Colonic mucosa (tissue), 4 donors: ENCODE measurements around the gene SOX13. TPM values are rescaled to one million over a fixed set of nuclear protein-coding genes. Genes with fewer than 3 reads are reported as not detected.

Experiments
- DNase-seq: peaks from one replicate; pipeline ENCODE4 v3.0.0-alpha.2; 2020
- H3K27ac ChIP-seq: fragments of 200-600 bp; one replicate; pipeline ENCODE4 v1.8.0; 2021
- H3K27me3 ChIP-seq: fragments of 200-600 bp; one replicate; pipeline ENCODE4 v1.8.0; 2021
- H3K36me3 ChIP-seq: fragments of 200-600 bp; one replicate; pipeline ENCODE4 v1.8.0; 2021
- H3K4me1 ChIP-seq: fragments of 200-600 bp; one replicate; pipeline ENCODE4 v1.8.0; 2021; ENCODE audit warnings: mild to moderate bottlenecking
- H3K4me3 ChIP-seq: fragments of 200-600 bp; one replicate; pipeline ENCODE4 v1.8.0; 2021
- H3K9ac ChIP-seq, 2 donors: one replicate each; pipeline ENCODE4 v1.7.0; 2013; ENCODE audit warnings: control low read depth in 2 of 2, low read depth in 2 of 2, low read length in 2 of 2
- H3K9me3 ChIP-seq: fragments of 200-600 bp; one replicate; pipeline ENCODE4 v1.8.0; 2021
- intact Hi-C: fragments of 100-400 bp; cut with DNase I; formaldehyde crosslinking; loops from one replicate; pipeline ENCODE4 v1.14.1; 2022
- total RNA-seq, 2 donors: library from RNA; stranded (reverse); fragmentation: NEBNext Ultra II Directional in 1 of 2; extraction: Animal tissue kit (Norgen Biotek cat#: 25700) in 1 of 2; gene quantifications; one replicate each; pipeline ENCODE4 v1.2.1, GENCODE V29; 2021
- TF ChIP-seq, protein P1 (sequence below): fragments of 200-600 bp; IDR thresholded peaks from one replicate; pipeline ENCODE4 v1.8.0; 2022; ENCODE audit warnings: antibody characterized with exemption, mild to moderate bottlenecking
- donor health status: healthy.
- donor health status: DM: no; HTN: no; CAD: no.
- donor health status: DM: no; HTN: no; CAD: no.

SOX13 gene
- total RNA-seq, 2 donors from 2014 or later, result 34.9 to 35.1 TPM

DNA sequence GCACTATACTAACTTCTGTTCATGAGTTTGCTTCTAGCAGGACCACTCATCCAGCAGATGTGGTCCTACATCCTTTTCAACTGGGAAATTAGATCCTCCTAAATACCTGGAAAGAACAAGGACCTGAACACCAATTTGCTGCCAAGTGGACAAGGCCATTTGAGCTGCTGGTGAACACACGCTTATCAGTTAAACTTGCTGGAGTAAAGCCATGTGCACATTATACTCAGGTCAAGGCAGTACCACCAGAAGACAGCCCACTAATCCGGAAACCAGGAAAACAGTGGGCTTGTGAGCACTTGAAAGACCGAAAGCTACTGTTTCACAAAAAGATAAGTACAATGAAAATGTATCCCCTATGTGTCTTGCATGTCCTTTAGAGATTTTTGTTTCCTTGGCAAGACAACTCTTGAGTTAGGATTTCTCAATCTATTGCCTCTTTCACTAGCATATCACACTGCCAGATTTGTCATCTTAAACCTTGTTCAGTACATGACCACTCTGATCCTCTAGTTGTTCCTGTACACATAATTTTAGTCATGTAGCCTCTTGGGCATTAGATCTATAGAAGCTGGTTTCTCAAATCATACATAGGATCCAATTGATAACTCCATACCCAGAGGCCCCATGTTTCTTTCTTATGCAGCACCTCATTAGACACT lies 97.7 kb downstream of the SOX13 start:
- intact Hi-C loops, result no loop called here
- H3K36me3 ChIP-seq, result no peaks in the 10 kb centered on the region
- no peak overlapping the region for H3K27ac ChIP-seq
- H3K4me1 ChIP-seq, result no peaks in the 10 kb centered on the region
- H3K9me3 ChIP-seq, result no peaks in the 10 kb centered on the region
- H3K27me3 ChIP-seq, result no peaks in the 10 kb centered on the region
- DNase-seq, result no peak
- no peak overlapping the region for H3K9ac ChIP-seq
- no peak overlapping the region for H3K4me3 ChIP-seq
- TF ChIP-seq, protein P1, sequence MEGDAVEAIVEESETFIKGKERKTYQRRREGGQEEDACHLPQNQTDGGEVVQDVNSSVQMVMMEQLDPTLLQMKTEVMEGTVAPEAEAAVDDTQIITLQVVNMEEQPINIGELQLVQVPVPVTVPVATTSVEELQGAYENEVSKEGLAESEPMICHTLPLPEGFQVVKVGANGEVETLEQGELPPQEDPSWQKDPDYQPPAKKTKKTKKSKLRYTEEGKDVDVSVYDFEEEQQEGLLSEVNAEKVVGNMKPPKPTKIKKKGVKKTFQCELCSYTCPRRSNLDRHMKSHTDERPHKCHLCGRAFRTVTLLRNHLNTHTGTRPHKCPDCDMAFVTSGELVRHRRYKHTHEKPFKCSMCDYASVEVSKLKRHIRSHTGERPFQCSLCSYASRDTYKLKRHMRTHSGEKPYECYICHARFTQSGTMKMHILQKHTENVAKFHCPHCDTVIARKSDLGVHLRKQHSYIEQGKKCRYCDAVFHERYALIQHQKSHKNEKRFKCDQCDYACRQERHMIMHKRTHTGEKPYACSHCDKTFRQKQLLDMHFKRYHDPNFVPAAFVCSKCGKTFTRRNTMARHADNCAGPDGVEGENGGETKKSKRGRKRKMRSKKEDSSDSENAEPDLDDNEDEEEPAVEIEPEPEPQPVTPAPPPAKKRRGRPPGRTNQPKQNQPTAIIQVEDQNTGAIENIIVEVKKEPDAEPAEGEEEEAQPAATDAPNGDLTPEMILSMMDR, result no peak

DNA sequence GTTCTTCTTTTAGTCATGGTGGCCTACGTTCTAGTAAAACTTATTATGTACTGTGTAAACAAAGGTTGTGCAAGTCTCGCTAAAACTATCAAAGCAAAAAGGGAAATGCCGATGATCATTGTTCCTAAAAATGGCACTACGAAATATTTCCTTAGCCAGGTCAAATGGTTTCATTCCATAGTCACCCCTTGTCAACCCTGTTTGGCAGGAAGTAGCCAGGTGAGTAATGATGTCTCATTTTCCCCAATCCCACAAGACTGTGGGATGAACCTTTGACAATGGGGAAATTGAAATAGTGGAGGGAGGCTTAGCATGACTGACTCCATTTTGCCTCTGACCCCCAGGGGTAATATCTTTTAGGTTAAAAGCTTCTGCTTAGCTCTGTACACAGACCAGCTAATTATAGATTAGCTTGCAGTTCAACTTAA lies 98.8 kb downstream of the SOX13 start:
- Histone ChIP-seq H3K36me3 (no peaks in the 10 kb centered on the region), H3K4me3 (no peak overlapping the region), H3K27ac (no peak overlapping the region), H3K9me3 (no peaks in the 10 kb centered on the region), H3K9ac (no peak overlapping the region), H3K27me3 (no peaks in the 10 kb centered on the region), H3K4me1 (no peaks in the 10 kb centered on the region)
- intact Hi-C loops, result no loop called here
- DNase-seq, result no peak
- TF ChIP-seq, protein P1, result no peak

GRCh38 chr1:204172404-204173029 lies 99.6 kb downstream of the SOX13 start:
- no peaks in the 10 kb centered on the region for H3K27me3 ChIP-seq
- H3K36me3 ChIP-seq, result no peaks in the 10 kb centered on the region
- H3K27ac ChIP-seq, result no peak overlapping the region
- intact Hi-C loops, result no loop called here
- H3K4me1 ChIP-seq, result no peaks in the 10 kb centered on the region
- TF ChIP-seq, protein P1, result no peak
- H3K9ac ChIP-seq, result no peak overlapping the region
- no peak for DNase-seq
- H3K4me3 ChIP-seq, result no peak overlapping the region
- no peaks in the 10 kb centered on the region for H3K9me3 ChIP-seq

GRCh38 chr1:204174958-204175357 lies 102.0 kb downstream of the SOX13 start:
- intact Hi-C loops, result no loop called here
- Histone ChIP-seq H3K9me3 (no peaks in the 10 kb centered on the region), H3K4me3 (no peak overlapping the region), H3K9ac (no peak overlapping the region), H3K36me3 (no peaks in the 10 kb centered on the region), H3K27ac (no peak overlapping the region), H3K4me1 (no peaks in the 10 kb centered on the region), H3K27me3 (no peaks in the 10 kb centered on the region)
- no peak for DNase-seq
- TF ChIP-seq, protein P1, result no peak

GRCh38 chr1:204176049-204176448 lies 103.1 kb downstream of the SOX13 start:
- Histone ChIP-seq H3K4me3 (no peak overlapping the region), H3K27me3 (no peaks in the 10 kb centered on the region), H3K4me1 (no peaks in the 10 kb centered on the region), H3K9me3 (no peaks in the 10 kb centered on the region), H3K36me3 (no peaks in the 10 kb centered on the region), H3K9ac (no peak overlapping the region), H3K27ac (no peak overlapping the region)
- DNase-seq, result no peak
- intact Hi-C loops, result no loop called here
- TF ChIP-seq, protein P1, result no peak
